GM18511 (cell line): ENCODE measurements around the gene HTR2B.
A peak's percentile ranks its signal among the peaks of the same experiment; 100 is the strongest.
"Not testable (repeated sequence)": the region's sequence is repeated elsewhere in the genome, so short reads cannot be mapped to it uniquely, and the experiment has no call there.

Source experiments
- ATAC-seq: cut with Tn5 transposase; IDR thresholded peaks from one replicate; pipeline ENCODE4 v1.9.1; 2021; ENCODE audit warnings: mild to moderate bottlenecking, moderate library complexity; ENCODE audit not compliant: unreplicated experiment

Gene HTR2B

GRCh38 chr2:231134910-231135655 lies 10.2 kb upstream of the HTR2B start:
- ATAC-seq, result no peak

- peak; percentile 13 for ATAC-seq
These were observed 8.7 kb upstream of the HTR2B start for GRCh38 chr2:231133365-231134099.

DNA sequence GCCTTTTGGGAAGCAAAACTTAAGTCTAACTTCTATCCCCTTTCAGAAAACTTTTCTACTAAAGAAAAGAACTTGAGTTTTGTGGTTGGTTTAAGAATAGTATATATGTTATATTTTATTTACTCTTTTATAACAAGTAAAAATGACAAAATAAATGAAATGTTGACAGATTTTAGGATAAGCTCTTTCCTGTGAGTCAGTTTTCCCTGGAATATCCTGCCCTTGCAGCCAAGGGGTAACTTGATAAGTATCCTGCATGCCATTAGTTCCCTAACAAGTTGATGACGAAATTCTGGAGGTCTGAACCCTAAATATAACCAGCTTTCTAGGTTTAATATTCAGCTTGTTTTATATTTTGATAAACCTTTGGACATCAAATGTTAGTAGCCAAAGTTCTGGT lies 7.3 kb upstream of the HTR2B start:
- ATAC-seq, result no peak

DNA sequence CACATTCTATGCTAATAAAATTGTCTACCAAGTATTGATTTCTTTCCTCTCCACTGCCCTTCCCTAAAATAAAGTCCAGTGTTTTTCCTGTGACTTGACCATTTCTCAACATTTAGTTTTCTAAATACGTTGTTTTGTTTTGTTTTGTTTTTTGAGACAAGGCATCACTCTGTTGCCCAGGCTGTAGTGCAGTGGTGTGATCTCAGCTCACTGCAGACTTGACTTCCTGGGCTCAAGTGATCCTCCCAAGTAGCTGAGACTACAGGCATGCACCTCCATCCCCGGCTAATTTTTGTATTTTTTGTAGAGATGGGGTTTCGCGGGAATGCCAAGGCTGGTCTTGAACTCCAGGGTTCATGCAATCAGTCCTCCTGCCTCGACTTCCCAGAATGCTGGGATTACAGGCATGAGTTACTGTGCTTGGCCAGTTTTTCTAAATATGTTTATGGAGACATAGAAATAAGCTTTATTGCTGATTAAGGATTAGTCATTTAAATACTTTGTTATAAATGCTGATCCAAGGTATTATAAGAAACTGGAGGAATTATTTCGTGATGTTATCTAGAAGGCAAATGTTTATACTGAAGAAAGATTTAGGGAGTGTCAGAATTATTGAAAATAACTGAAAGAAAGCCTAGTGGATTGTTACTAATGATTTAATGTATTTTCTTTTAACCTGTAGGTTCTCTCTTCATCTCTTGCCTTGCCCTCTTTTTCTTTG lies 5.7 kb upstream of the HTR2B start:
- no peak for ATAC-seq

GRCh38 chr2:231129216-231129615 lies 4.4 kb upstream of the HTR2B start:
- ATAC-seq, result no peak

- ATAC-seq, result no peak
These were observed 3.7 kb upstream of the HTR2B start for GRCh38 chr2:231128541-231128940.

- no peak for ATAC-seq
These were observed 3.1 kb upstream of the HTR2B start for GRCh38 chr2:231127936-231128335.

- no peak for ATAC-seq
These were observed 2.6 kb upstream of the HTR2B start for GRCh38 chr2:231127480-231127879.

GRCh38 chr2:231126123-231126522 lies 1.3 kb upstream of the HTR2B start:
- ATAC-seq, result no peak

- ATAC-seq, result no peak
These were observed 1.4 kb downstream of the HTR2B start for GRCh38 chr2:231123362-231123898.

DNA sequence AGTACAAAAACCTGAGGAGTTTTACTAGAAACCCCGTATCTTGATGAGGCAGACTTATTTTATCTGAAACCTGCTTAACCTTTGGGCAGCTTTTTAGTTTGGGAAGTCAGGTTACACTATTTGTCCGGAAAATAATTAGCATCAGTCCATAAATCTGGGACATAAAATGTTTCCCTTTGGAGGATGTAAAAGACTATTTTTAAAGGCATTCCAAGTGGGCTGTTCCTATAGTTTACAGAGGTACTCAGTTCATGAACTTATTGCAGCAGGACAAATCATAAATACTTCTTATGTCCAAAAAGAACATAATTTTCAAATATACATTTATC lies 6.3 kb downstream of the HTR2B start:
- ATAC-seq, result no peak

- ATAC-seq, result no peak
These were observed 6.8 kb downstream of the HTR2B start for GRCh38 chr2:231117922-231118613.

DNA sequence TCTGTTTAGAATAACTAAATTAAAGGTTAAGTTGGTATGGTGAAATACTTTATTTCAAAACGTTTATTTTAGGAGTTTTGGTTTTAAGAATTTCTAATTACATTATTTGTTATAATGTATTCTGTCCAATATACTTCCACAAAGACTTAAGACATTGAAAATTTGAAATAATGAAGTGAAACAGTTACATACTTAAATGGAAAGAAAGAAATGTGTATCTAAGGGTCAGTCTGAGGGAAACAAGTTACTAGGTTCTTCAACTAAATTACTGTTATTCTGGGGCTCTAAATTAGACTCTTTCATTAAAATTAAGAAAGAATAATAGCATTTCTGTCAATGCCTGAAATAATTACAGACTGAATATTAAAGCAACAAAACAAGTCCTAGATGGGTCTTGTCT lies 7.7 kb downstream of the HTR2B start:
- no peak for ATAC-seq

GRCh38 chr2:231115651-231116050 lies 9.2 kb downstream of the HTR2B start:
- ATAC-seq, result no peak

DNA sequence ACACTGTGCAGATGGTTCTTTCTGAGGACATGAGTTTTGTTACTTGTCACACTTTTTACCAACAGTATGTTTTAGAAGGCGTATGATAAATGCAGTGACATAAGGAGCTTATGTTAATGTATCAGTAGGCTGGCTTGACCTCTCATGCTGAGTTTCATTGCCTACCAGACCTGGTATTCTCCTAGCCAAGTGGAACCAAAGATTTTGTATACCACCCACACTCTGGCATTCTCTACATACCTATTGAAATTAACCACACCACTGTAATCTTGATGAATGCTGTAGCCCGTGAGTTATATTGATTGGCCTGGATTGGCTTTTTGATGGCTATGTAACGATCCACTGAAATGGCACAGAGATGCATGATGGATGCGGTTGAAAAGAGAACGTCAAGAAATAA lies 11.4 kb downstream of the HTR2B start:
- no peak for ATAC-seq

DNA sequence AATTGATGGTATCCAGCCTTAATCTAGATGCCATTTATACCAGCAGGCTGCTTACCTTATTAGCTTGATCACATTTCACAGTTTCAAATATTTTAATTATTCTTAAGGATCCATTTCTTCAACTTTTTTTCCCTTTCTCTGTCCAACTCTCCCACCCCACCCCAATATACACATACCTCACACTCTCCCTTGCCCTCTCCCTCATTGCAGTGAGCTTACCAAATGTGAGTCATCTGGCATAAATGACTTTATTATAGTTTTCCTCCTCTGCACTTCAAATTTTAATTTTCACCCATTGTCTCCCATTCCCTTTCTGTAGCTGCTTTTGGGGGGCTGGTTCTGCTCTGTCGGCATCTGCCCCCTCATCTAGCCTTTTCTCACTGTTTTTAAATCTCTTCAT lies 12.9 kb downstream of the HTR2B start:
- ATAC-seq, result no peak

DNA sequence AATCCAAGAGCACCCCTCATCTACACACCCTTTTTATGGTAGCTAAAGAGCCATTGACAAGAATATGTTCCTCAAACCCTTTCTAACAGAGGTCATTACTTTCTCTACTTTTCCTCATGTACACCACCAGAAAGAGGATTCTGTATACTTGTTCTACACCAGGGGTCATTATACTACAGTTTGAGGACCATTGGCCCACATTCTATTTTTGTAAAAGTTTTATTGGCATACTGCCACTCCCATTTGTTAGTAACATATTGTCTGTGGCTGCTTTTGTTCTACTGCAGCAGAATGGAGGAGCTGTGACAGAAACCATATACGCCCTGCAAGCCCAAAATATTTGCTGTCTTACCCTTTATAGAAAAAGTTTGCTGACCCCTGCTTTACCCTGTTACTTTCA lies 14.3 kb downstream of the HTR2B start:
- ATAC-seq, result no peak

GRCh38 chr2:231104115-231104713 lies 20.6 kb downstream of the HTR2B start:
- peak; percentile 63 for ATAC-seq

DNA sequence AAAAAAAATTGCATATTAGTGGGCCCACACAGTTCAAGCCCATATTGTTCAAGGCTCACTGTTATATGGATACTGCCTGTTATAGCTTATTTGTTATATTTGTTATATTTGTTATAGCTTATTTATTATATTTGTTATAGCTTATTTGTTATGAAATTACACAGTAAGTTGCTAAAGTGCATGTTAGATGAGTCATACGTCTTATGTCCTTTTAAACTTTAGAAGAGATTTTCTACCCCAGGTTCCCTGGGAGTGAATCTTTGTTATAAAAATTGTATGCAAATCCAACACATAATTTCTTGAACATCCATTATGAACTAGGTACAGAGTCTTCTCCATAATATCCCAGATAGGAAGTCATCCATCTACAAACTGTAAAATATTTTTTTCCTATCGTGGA lies 22.1 kb downstream of the HTR2B start:
- ATAC-seq, result no peak

DNA sequence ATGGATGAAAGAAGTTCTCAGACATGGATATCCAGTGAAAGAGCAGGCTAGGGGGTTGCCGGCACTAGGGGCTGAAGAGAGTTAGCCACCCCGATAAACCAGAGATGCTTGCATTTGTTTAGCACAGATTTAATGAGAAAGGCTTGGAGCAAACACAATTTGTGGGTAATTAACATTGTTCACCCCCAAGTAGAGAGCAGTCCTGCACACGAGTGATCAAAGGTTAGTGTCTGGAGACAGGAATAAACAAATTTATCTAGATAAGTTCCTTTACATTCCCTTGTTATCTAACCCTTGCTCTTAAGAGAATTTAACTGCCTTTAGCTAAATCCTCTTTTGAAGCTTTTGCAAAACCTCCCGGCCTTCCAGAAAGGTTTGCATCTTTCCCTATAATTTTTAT lies 23.9 kb downstream of the HTR2B start:
- no peak for ATAC-seq

GRCh38 chr2:231100321-231100720 lies 24.5 kb downstream of the HTR2B start:
- ATAC-seq, result not testable (repeated sequence)
